HG03460 (cell line): ENCODE results near the gene ARIH2.
"Not testable (repeated sequence)": the region's sequence is repeated elsewhere in the genome, so short reads cannot be mapped to it uniquely, and the experiment has no call there.

Source experiments
- ATAC-seq: cut with Tn5 transposase; IDR thresholded peaks from one replicate; pipeline ENCODE4 v1.9.1; 2021; ENCODE audit not compliant: unreplicated experiment

Gene ARIH2

DNA sequence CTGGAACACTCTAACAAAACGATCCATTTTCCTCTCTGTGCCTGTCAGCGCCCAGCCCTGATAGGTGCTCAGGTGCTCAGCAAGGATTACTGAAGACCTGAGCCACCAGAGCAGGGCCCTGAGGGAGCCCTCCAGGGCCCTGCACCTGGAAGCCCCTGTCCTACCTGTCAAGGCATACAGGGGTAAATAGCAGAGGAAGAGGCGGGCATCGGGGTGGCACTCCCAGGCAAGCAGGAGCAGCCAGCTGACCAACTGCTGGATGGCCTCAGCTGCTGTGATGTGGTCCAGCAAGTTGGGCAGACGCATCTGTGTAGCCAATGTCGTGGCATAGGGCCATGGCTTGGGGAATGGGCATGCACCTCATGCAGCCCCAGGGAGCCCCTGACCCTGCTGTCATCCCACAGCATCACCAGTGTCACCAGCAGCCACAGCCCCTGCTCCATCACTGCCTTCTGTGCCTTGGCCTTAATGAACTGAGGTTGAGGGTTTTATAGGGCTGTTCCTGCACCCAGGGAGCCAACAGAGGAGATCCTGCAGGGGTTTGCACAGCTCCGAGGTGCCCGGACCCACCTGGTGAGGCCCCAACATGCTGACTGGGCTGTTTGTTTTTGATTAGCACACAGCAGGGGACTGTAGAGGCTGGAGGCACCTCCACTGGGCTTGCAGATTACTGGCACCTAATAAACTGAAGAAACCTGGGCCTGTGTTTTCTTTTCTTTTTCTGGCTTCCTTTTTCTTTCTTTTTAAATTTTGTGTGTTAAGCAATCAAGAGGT, 80.6 kb downstream of the ARIH2 start:
- ATAC-seq, result no peak

DNA sequence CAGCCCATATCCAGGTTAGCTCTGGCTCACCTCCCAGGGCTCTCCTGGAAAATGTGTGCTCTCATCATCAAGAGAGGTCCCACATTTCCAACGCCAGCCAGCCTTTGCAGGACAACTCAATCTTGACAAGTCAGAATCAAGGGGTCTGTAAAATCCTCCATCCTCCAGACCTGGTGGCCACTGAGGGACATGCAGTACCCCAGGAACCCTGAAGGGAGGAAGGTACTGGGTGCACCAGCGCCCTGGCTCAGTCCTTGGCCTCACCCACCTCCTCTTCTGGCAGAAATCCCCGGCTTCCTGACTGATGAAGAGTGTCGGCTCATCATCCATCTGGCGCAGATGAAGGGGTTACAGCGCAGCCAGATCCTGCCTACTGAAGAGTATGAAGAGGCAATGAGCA, 82.5 kb downstream of the ARIH2 start:
- ATAC-seq, result no peak

DNA sequence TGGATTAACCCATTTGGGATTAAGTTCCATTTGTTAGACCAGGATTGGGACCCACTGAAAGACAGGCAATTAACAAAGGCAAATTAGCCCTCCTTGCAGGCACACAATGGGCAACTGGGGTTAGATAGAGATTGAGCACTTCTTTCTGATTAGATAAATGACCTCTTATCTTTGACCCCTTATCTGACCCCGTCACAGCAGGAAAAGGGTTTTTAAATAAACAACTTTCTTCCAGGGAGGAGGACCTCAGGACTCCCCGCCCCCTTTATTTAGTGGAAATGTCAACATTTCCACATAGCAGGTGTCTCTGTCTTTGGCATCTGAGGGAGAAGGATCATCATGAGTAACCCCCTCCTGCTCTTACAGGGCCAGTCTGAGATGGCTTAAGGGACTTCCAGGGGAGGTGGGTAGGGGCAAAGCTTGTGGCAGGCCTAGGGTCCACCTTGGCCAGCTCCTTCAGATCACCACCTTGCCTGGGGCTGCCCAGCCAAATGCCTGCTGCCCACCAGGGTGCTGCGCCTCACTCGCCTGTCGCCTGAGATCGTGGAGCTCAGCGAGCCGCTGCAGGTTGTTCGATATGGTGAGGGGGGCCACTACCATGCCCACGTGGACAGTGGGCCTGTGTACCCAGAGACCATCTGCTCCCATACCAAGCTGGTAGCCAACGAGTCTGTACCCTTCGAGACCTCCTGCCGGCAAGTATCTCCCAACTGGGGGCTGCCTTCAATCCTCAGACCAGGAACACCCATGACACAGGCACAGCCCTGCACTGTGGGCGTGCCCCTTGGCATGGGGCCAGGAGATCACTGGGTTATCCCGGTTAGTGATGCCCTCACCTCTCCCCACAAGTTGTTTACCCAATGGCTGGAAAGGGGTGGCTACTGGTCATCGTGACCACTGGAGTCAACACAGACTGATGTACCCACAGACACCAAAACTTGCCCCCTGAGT, 86.0 kb downstream of the ARIH2 start:
- no peak for ATAC-seq

DNA sequence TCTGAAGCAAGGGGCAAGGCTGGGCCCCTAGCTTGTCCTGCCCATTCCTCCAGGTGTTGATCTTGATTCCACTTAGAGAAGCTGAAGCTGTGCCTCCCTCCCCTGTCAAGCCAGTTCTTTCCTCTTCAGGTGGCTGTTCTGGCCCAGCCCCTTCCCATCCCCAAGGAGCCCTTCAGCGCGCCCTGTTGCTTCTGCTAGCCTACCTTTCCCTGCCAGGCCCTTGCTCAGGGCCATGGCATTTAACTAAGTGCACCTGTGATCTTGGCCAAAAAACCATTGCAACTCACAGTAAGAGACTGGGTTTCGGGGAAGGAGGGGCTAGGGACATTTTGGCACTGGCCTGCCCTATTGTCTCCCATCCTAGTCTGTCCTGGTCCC, 86.7 kb downstream of the ARIH2 start:
- no peak for ATAC-seq

DNA sequence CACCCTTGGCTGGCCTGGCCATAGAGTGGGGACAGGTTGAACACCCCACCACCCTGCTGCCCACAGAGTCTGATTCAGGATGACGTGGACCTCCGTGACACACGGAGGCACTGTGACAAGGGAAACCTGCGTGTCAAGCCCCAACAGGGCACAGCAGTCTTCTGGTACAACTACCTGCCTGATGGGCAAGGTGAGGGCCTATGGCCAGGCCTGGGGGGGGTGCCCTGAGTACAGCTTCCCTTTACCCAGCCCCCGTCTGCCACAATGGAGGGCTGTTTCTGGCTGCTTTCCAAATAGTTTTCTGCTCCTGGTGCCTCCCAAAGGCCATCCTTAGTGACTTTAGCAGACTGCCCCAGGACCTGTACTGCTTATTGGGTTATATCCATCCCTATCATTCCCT, 87.4 kb downstream of the ARIH2 start:
- no peak for ATAC-seq

DNA sequence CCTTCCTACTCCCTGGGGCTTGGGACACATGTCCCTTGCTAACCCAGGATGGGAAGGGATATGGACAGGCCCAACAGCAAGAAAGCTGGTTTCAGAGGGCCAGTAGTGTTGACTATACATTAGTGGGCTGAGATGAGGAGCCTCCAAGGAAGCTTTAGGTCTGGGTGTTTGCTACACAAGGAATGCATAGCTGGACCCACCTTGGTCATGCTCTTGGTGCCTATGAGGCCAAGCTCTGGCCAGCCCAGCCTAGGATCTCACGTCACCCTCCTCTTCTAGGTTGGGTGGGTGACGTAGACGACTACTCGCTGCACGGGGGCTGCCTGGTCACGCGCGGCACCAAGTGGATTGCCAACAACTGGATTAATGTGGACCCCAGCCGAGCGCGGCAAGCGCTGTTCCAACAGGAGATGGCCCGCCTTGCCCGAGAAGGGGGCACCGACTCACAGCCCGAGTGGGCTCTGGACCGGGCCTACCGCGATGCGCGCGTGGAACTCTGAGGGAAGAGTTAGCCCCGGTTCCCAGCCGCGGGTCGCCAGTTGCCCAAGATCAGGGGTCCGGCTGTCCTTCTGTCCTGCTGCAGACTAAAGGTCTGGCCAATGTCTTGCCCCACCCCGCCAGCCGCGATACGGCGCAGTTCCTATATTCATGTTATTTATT, 87.9 kb downstream of the ARIH2 start:
- peak; percentile 2 for ATAC-seq

DNA sequence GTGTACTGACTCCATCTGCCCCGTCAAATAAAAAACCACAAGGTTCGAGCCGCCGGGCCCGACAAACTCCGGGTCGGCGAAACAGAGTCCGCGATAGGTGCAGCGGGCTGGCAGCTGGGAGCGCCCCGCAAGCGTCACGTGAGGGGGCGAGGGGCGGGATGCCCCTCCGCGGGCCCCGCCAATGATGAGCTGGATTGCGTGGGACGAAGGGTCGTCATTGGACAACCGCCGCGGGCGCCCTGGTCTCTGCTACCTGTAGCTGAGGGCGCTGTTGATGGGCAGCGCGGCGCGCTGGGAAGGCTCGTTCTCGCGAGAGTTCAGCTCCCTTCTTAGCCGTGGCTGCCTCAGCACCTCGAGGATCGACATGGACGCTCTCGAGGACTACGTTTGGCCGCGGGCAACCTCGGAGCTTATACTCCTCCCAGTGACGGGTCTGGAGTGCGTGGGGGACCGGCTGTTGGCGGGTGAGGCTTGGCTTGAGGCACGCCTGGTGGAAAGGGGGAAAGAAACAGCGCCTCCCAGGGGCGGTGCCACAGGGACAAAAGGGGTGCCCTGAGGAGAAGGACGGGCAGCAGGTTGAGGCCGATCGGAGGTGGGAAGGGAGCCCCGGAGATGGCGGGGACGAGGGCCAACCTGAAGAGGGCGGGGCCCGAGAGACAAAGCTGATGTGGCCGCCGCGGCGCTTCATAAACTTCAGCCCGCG, 88.6 kb downstream of the ARIH2 start, which contains the start of gene WDR6:
Gene WDR6 (plus strand): TSS at position 324 of the 703 bp plus-strand sequence. CDS start 41 bp downstream, at position 365.
- peak; percentile 83 for ATAC-seq

DNA sequence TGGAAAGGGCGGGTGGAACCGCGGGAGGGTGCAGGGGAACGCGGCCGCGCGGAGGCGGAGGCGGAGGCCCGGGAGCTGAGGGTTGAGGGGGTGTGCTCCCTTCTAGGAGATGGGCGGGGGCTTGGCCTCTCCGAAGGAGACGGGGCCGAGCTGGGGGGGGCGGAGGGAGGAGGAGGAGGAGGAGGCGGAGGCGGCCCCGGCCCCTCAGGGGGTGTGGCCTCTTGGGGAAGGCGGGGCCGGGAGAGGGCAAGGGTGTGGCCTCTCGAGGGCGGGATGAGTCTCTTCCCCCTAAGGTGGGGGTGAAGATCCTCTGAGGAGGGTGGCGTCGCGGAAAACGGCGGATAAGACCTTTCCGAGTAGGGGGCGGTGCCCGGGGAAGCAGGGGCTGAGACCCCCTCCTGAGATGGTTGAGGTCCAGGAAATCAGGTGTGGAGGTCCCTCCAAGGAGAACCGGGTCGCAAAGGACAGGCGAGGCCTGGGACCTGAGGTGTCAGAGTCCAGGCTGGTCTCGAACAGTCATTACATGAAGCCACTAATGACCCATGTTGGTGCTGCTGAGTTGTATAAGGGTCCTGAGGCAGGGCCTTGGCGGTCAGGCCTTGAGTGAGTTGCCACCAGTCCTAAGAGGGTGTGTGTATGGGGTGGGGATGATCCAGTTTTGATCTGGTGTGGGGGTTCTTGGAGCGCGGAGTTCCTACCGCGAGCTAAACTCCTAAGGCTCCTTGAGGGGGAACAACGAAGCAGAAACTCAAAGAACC, 89.3 kb downstream of the ARIH2 start:
- peak; percentile 40 for ATAC-seq

DNA sequence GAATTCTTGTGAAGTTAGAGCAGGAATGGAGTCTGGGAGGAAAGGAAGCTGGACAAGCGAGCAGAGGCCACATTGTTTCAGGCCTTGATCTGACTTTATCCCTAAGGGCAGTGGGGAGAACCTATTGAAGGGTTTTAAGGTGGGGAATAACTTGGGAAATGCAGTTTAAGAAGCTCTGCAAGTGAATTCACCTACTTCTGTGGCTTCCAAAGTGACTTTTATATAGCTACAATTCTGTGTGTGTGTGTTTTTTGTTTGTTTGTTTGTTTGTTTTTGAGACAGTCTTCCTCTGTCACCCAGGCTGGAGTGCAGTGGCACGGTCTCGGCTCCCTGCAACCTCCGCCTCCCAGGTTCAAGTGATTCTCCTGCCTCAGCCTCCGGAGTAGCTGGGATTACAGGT, 90.0 kb downstream of the ARIH2 start:
- not testable (repeated sequence) for ATAC-seq

DNA sequence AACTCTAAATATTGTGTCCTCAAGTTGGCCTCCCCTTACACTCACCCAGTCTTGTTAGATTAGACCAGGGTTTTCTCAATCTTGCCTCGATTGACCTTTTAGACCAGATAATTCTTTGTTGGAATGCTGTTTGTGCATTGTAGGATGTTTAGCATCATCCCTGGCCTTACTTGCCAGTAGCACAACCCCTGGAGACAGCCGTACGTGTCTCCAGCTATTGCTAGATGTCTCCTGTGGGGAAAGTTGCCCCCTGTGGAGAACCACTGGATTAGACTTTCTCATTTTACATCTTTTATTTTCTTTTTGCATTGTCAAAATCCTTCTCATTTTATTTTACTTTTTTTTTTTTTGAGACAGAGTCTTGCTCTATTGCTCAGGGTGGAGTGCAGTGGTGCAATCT, 90.8 kb downstream of the ARIH2 start:
- no peak for ATAC-seq

DNA sequence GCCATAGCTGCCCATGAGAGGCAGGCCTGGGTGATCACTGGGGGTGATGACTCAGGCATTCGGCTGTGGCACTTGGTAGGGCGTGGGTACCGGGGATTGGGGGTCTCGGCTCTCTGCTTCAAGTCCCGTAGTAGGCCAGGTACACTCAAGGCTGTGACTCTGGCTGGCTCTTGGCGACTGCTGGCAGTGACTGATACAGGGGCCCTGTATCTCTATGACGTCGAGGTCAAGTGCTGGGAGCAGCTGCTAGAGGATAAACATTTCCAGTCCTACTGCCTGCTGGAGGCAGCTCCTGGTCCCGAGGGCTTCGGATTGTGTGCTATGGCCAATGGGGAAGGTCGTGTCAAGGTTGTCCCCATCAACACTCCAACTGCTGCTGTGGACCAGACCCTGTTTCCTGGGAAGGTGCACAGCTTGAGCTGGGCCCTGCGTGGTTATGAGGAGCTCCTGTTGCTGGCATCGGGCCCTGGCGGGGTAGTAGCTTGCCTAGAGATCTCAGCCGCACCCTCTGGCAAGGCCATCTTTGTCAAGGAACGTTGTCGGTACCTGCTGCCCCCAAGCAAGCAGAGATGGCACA, 93.9 kb downstream of the ARIH2 start:
- no peak for ATAC-seq

DNA sequence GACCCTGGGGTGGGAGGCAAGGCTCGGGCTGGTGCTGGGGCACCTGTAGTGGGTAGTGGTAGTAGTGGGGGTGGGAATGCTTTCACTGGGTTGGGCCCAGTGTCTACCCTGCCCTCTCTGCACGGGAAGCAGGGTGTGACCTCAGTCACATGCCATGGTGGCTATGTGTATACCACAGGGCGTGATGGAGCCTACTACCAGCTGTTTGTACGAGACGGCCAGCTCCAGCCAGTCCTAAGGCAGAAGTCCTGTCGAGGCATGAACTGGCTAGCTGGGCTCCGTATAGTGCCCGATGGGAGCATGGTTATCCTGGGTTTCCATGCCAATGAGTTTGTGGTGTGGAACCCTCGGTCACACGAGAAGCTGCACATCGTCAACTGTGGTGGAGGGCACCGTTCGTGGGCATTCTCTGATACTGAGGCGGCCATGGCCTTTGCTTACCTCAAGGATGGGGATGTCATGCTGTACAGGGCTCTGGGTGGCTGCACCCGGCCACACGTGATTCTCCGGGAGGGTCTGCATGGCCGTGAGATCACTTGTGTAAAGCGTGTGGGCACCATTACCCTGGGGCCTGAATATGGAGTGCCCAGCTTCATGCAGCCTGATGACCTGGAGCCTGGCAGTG, 94.6 kb downstream of the ARIH2 start:
- no peak for ATAC-seq

DNA sequence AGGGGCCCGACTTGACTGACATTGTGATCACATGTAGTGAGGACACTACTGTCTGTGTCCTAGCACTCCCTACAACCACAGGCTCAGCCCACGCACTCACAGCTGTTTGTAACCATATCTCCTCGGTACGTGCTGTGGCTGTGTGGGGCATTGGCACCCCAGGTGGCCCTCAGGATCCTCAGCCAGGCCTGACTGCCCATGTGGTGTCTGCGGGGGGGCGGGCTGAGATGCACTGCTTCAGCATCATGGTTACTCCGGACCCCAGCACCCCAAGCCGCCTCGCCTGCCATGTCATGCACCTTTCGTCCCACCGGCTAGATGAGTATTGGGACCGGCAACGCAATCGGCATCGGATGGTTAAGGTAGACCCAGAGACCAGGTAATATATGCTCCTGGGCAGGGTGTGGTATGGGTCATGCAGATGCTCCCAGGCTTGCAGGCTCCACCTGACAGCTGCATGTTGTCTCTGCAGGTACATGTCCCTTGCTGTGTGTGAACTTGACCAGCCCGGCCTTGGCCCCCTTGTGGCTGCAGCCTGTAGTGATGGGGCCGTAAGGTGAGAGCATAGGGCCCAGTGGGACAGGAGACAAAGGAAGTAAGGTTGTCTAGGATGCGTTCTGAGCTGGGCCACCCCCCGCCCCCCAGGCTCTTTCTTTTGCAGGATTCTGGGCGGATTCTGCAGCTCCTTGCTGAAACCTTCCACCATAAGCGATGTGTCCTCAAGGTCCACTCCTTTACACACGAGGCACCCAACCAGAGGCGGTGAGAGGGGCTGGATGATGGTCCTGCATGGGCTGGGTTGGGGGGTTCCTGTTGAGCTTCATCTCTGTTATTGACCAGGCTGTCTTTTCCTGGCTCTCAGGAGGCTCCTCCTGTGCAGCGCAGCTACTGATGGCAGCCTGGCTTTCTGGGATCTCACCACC, 95.4 kb downstream of the ARIH2 start:
- ATAC-seq, result no peak

DNA sequence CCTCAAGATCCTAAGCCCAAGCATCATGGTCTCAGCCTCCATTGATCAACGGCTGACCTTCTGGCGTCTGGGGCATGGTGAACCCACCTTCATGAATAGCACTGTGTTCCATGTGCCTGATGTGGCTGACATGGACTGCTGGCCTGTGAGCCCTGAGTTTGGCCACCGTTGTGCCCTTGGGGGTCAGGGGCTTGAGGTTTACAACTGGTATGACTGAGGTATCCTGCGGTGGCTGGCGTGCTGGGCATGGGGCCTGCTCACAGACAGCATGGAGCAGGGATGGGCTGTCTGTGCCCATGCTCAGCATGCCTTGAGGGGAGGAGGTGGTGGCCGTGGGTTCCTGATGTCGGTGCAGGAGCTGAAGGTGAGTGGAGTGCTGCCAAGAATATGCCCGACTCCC, 96.4 kb downstream of the ARIH2 start:
- no peak for ATAC-seq

DNA sequence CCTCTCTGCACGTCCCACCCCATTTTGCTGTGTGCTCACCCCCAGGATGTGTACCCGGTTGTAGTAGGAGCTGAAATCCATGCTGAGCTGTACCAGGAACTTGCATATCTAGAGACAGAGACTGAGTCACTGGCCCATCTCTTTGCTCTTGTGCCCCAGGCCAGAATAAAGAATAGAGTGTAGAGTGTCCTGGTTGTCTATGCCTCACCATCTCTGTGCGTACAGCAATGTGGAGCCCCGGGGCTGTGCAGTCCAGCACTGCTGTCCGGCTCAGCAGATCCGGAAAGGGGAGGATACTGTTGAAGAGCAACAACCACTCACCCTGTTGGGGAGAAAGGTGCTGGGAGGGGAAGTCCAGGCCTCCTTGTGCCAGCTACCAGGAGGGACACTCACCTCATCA, 97.1 kb downstream of the ARIH2 start:
- ATAC-seq, result no peak

DNA sequence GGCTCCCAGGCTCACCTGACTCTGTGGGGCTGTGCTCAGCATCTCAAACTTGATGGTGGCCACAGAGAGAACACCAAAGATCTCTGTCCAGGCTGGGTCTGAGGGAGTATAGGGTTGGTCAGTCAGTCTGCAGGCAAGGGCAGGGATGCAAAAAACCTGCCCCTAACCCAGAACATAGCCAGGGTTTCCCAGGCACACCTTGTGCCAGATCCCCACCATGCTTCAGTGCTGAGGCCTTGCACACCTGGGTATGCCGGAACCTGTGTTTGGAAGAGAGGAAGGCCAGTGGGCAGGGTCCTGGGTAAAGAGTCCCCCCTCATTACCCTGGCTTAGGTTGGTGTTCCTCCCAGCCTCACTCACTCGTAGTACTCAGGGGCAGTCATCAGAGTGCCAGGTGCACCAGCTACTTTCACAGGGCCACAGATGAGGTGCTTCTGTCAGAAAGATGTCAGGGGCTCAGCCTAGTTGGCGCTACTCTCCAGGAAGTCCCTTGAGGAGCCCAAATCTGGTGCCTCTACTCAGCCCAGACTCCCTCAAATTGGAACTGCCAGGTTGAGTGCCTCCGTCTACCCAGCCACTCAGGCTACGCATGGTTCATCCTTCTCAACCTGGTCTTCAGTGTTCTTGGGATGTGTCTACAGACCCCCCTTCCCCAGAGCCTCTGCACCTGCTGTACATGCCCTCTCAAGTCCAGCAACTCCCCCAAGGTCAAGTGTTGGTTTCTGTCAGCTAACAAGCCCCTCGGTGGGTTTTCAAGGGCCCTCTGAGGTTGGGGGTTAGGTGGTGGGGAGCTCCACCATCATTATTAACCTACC, 98.0 kb downstream of the ARIH2 start:
- no peak for ATAC-seq

DNA sequence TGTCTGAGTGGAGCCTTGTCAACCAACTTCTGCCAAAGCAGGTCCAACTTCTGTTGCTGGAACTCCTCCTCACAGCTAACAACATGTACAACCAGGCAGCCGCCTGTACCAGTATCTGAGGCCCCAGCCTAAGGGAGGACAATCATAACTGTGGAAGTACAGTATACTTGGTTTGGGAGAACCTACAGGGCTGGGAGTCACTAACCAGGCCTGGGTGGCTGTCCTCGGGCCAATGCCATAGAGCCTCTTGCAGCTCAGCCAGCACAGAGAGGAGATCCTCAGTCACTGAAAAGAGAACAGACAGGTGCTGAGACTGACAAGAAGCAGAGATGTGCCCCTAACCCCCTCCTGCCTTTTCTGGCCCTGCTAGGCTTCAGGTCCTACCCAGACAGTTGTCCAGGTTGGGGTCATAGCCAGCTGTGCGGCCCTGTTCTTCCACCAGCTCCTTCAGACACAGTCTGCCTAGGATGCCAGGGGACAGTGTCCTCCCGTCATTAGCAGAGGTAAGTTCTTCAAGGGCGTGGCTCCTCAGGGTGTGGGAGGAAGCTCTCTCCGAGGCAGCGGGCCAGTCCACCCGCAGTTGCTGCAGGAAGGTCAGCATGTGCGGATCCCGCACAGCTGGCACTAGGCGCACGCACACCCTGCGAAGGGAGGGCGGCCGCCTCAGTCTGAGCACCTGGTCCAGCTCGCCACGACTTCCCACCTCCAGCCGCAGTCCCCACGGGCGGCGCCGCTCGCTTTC, 98.8 kb downstream of the ARIH2 start:
- ATAC-seq, result no peak
